Uterus (tissue), 4 donors: Measurements from ENCODE around the gene P4HB. TPM values are rescaled to one million over a fixed set of nuclear protein-coding genes. Genes with fewer than 3 reads are reported as not detected.

ENCODE experiments used
- DNase-seq, 2 donors: peaks; one replicate each; pipeline ENCODE4 v3.0.0-alpha.2; 2019 to 2020
- H3K27ac ChIP-seq, 2 donors: fragments of 200-600 bp; sonication (generic); 1 replicate in 1 of 2; 2 replicates in 1 of 2; pipeline ENCODE4 v1.5.1; 2016 to 2018
- H3K27me3 ChIP-seq, 2 donors: fragments of 200-600 bp; sonication (generic); one replicate each; pipeline ENCODE4 v1.5.1; 2018 to 2019; ENCODE audit warnings: control low read depth in 1 of 2
- H3K36me3 ChIP-seq, 2 donors: fragments of 200-600 bp; sonication (generic); one replicate each; pipeline ENCODE4 v1.5.1; 2019; ENCODE audit warnings: control low read depth in 1 of 2
- H3K4me1 ChIP-seq, 2 donors: fragments of 200-600 bp; sonication (generic); one replicate each; pipeline ENCODE4 v1.5.1; 2018 to 2019; ENCODE audit warnings: control low read depth in 1 of 2
- H3K4me3 ChIP-seq, 2 donors: fragments of 200-600 bp; sonication (generic); 1 replicate in 1 of 2; 2 replicates in 1 of 2; pipeline ENCODE4 v1.5.1; 2018 to 2019; ENCODE audit warnings: mild to moderate bottlenecking in 1 of 2
- H3K9me3 ChIP-seq, 2 donors: fragments of 200-600 bp; sonication (generic); one replicate each; pipeline ENCODE4 v1.5.1; 2019; ENCODE audit warnings: control low read depth in 1 of 2
- CTCF ChIP-seq, 4 experiments: fragments of 200-600 bp in 2 of 4; fragments of 450-650 bp in 2 of 4; sonication (generic) in 2 of 4; IDR thresholded peaks; one replicate each; pipeline ENCODE4 v1.5.1; 2016 to 2019; ENCODE audit warnings: antibody characterized with exemption in 4 of 4, mild to moderate bottlenecking in 2 of 4, moderate library complexity in 1 of 4
- POLR2A ChIP-seq, 2 donors: fragments of 450-650 bp; IDR thresholded peaks; one replicate each; pipeline ENCODE4 v1.6.1; 2016; ENCODE audit warnings: antibody characterized with exemption in 2 of 2, mild to moderate bottlenecking in 1 of 2, moderate library complexity in 1 of 2
- intact Hi-C: fragments of 100-400 bp; cut with DNase I; formaldehyde crosslinking; loops from one replicate; pipeline ENCODE4 v1.15.1; 2023; ENCODE audit warnings: low total_unique reads
- total RNA-seq, 4 donors: library from RNA; depleted of rRNA in 3 of 4; stranded (reverse); fragments of >200 nt in 3 of 4; gene quantifications; one replicate each; pipeline versions ENCODE4 v1.1.0 to v1.2.4, GENCODE V29; 2014 to 2023
- donor health status: DM: yes; HTN: yes; CAD: no.

The P4HB gene
- total RNA-seq, 4 donors from 2014 or later: 199 to 504 (median 304) TPM

GRCh38 chr17:81903896-81904599, 43.7 kb upstream of the P4HB start:
- intact Hi-C loops: no loop called here
- no peak for TF ChIP-seq POLR2A (IDR thresholded peaks at IDR 0.05)
- TF ChIP-seq CTCF (IDR thresholded peaks at IDR 0.05): no peak
- no peak overlapping the region for H3K27ac ChIP-seq
- DNase-seq: no peak
- no peaks in the 10 kb centered on the region for H3K27me3 ChIP-seq
- H3K36me3 ChIP-seq: no peaks in the 10 kb centered on the region
- no peak overlapping the region for H3K4me3 ChIP-seq
- H3K4me1 ChIP-seq: peaks cover 0 to 16% of the 10 kb centered on the region in 2 donors
- H3K9me3 ChIP-seq: no peaks in the 10 kb centered on the region

GRCh38 chr17:81903415-81903831, 43.1 kb upstream of the P4HB start:
- Histone ChIP-seq H3K36me3 (no peaks in the 10 kb centered on the region), H3K4me1 (peaks cover 0 to 16% of the 10 kb centered on the region in 2 donors), H3K27ac (no peak overlapping the region), H3K4me3 (no peak overlapping the region), H3K27me3 (no peaks in the 10 kb centered on the region), H3K9me3 (no peaks in the 10 kb centered on the region)
- intact Hi-C loops: no loop called here
- TF ChIP-seq POLR2A (IDR thresholded peaks at IDR 0.05) (no peak), CTCF (IDR thresholded peaks at IDR 0.05) (no peak)
- DNase-seq: no peak

- TF ChIP-seq POLR2A (IDR thresholded peaks at IDR 0.05) (no peak), CTCF (IDR thresholded peaks at IDR 0.05) (no peak)
- Histone ChIP-seq H3K27me3 (no peaks in the 10 kb centered on the region), H3K36me3 (no peaks in the 10 kb centered on the region), H3K4me3 (no peak overlapping the region), H3K27ac (no peak overlapping the region), H3K4me1 (peaks cover 0 to 16% of the 10 kb centered on the region in 2 donors), H3K9me3 (no peaks in the 10 kb centered on the region)
- DNase-seq: no peak
- intact Hi-C loops: no loop called here
Measured at GRCh38 chr17:81902653-81903414, 42.5 kb upstream of the P4HB start.

GRCh38 chr17:81902023-81902652, 41.8 kb upstream of the P4HB start, which contains the start of gene NPB:
NPB (plus strand) TSS chr17:81902238; CDS start chr17:81902278, 40 bp downstream.
- Histone ChIP-seq H3K4me3 (peak within 1 kb of the TSS in 1 of 2 donors; percentile 15), H3K27me3 (no peaks in the 10 kb centered on the region), H3K36me3 (no peaks in the 10 kb centered on the region), H3K4me1 (peaks cover 0 to 16% of the 10 kb centered on the region in 2 donors), H3K9me3 (no peaks in the 10 kb centered on the region), H3K27ac (no peak within 1 kb of the TSS)
- intact Hi-C loops: no loop called here
- no peak for DNase-seq
- TF ChIP-seq POLR2A (IDR thresholded peaks at IDR 0.05): no peak
- no peak for TF ChIP-seq CTCF (IDR thresholded peaks at IDR 0.05)
